ENCODE results near the gene OR5K4. TPM values are rescaled to one million over a fixed set of nuclear protein-coding genes. Genes with fewer than 3 reads are reported as not detected.

OR5K4 gene
- total and polyA plus RNA-seq, 5 donors from 2014 or later = not detected

DNA sequence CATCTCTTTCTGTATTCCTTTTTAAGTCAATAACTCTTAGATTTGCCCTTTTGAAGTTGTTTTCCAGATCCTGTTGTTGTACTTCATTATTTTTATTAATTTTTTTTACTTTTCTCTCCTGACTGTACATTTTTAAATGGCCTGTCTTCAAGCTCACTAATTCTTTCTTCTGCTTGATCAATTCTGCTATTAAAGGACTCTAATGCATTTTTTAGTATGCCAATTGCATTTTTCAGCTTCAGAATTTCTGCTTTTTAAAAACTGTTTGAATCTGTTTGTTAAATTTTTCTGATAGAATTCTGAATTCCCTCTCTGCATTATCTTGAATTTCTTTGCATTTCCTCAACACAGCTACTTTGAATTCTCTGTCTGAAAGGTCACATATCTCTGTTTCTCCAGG lies 5.6 kb downstream of the OR5K4 start:
- peaks cover 0 to 3% (median 0%) of the 10 kb centered on the region in 4 donors for H3K4me1 Mint-ChIP-seq
- H3K36me3 Mint-ChIP-seq = no peaks in the 10 kb centered on the region
- H3K4me3 ChIP-seq (ENCODE audit: low read depth, low read length) = no peak overlapping the region
- ATAC-seq (ENCODE audit: low read depth in 2 of 2) (no peak), DNase-seq (no peak)
- H3K27me3 Mint-ChIP-seq = peaks cover 33% of the 10 kb centered on the region
- peaks cover 7 to 14% of the 10 kb centered on the region in 2 experiments for H3K9me3 ChIP-seq (ENCODE audit: control insufficient read depth in 2 of 2, low read length in 2 of 2)
- H3K4me1 ChIP-seq (ENCODE audit: control insufficient read depth, insufficient read depth, low read length, poor library complexity, severe bottlenecking) = no peaks in the 10 kb centered on the region
- peaks cover 0 to 19% (median 7%) of the 10 kb centered on the region in 7 donors for H3K9me3 Mint-ChIP-seq
- no peak overlapping the region for H3K27ac Mint-ChIP-seq
- H3K27ac ChIP-seq (ENCODE audit: insufficient read depth, low read length, poor library complexity, severe bottlenecking) = no peak overlapping the region
- H3K27me3 ChIP-seq (ENCODE audit: control insufficient read depth, insufficient read depth, low read length) = no peaks in the 10 kb centered on the region
- H3K4me3 Mint-ChIP-seq = no peak overlapping the region
- H3K36me3 ChIP-seq (ENCODE audit: control insufficient read depth, insufficient read depth, low read length) = no peaks in the 10 kb centered on the region

- peaks cover 7 to 14% of the 10 kb centered on the region in 2 experiments for H3K9me3 ChIP-seq (ENCODE audit: control insufficient read depth in 2 of 2, low read length in 2 of 2)
- Mint-ChIP-seq H3K9me3 (peaks cover 0 to 19% (median 7%) of the 10 kb centered on the region in 7 donors), H3K4me1 (peaks cover 0 to 3% (median 0%) of the 10 kb centered on the region in 4 donors), H3K36me3 (no peaks in the 10 kb centered on the region), H3K27ac (no peak overlapping the region), H3K27me3 (peaks cover 33% of the 10 kb centered on the region), H3K4me3 (no peak overlapping the region)
- H3K36me3 ChIP-seq (ENCODE audit: control insufficient read depth, insufficient read depth, low read length) = no peaks in the 10 kb centered on the region
- H3K4me1 ChIP-seq (ENCODE audit: control insufficient read depth, insufficient read depth, low read length, poor library complexity, severe bottlenecking) = no peaks in the 10 kb centered on the region
- no peak overlapping the region for H3K4me3 ChIP-seq (ENCODE audit: low read depth, low read length)
- H3K27me3 ChIP-seq (ENCODE audit: control insufficient read depth, insufficient read depth, low read length) = no peaks in the 10 kb centered on the region
- DNase-seq (peak in 1 of 3 donors; percentile 61), ATAC-seq (ENCODE audit: low read depth in 2 of 2) (no peak)
- H3K27ac ChIP-seq (ENCODE audit: insufficient read depth, low read length, poor library complexity, severe bottlenecking) = no peak overlapping the region
These were observed 6.5 kb downstream of the OR5K4 start for GRCh38 chr3:98359993-98360675.

DNA sequence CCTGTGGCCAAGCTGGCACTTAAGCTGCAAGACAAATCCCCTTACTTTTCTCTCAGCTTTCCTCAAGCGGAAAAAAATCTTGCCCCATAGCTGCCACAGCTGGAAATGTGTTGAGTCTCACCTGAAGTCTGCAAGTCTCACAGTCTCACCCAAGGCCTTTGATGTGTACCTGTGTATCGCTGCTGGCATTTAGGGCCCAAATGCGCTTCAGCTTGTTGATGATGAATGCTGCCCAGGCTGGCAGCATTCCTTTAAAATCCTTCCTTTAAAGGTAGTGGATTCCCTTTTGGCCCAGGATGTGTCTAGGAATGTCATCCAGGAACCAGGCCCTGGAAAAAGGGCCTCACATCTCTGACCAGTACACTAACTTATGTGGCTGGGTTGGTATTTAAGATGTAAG lies 7.0 kb downstream of the OR5K4 start:
- H3K4me1 Mint-ChIP-seq = peaks cover 0 to 3% (median 0%) of the 10 kb centered on the region in 4 donors
- no peak overlapping the region for H3K4me3 ChIP-seq (ENCODE audit: low read depth, low read length)
- H3K27ac ChIP-seq (ENCODE audit: insufficient read depth, low read length, poor library complexity, severe bottlenecking) = no peak overlapping the region
- H3K36me3 Mint-ChIP-seq = no peaks in the 10 kb centered on the region
- ATAC-seq (ENCODE audit: low read depth in 2 of 2) (no peak), DNase-seq (no peak)
- H3K9me3 ChIP-seq (ENCODE audit: control insufficient read depth in 2 of 2, low read length in 2 of 2) = peaks cover 9 to 17% of the 10 kb centered on the region in 2 experiments
- H3K27ac Mint-ChIP-seq = no peak overlapping the region
- H3K4me1 ChIP-seq (ENCODE audit: control insufficient read depth, insufficient read depth, low read length, poor library complexity, severe bottlenecking) = no peaks in the 10 kb centered on the region
- H3K27me3 Mint-ChIP-seq = peaks cover 33% of the 10 kb centered on the region
- peaks cover 0 to 21% (median 7%) of the 10 kb centered on the region in 7 donors for H3K9me3 Mint-ChIP-seq
- no peaks in the 10 kb centered on the region for H3K36me3 ChIP-seq (ENCODE audit: control insufficient read depth, insufficient read depth, low read length)
- no peaks in the 10 kb centered on the region for H3K27me3 ChIP-seq (ENCODE audit: control insufficient read depth, insufficient read depth, low read length)
- H3K4me3 Mint-ChIP-seq = no peak overlapping the region

DNA sequence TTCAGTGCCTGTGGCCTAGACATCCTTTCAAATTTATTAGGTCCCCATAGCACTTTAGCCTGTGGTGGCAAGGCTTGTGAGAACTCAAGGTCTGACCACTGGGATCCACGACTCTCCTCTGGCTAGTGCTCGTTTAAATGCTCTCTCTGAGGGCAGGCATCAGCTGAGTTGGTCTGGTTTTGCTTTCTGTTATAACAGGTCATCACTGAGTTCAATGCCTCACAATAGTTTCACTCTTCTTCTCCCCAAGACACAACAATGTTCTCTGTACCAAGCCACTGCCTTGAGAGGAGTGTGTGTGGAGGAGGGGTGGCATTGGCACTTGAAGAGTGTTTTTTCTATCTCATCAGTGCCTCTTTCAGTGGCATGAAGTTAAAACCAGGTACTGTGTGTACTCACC lies 7.6 kb downstream of the OR5K4 start:
- H3K4me3 Mint-ChIP-seq = no peak overlapping the region
- no peaks in the 10 kb centered on the region for H3K4me1 ChIP-seq (ENCODE audit: control insufficient read depth, insufficient read depth, low read length, poor library complexity, severe bottlenecking)
- H3K36me3 Mint-ChIP-seq = no peaks in the 10 kb centered on the region
- H3K36me3 ChIP-seq (ENCODE audit: control insufficient read depth, insufficient read depth, low read length) = no peaks in the 10 kb centered on the region
- no peak overlapping the region for H3K4me3 ChIP-seq (ENCODE audit: low read depth, low read length)
- peaks cover 12 to 19% of the 10 kb centered on the region in 2 experiments for H3K9me3 ChIP-seq (ENCODE audit: control insufficient read depth in 2 of 2, low read length in 2 of 2)
- H3K9me3 Mint-ChIP-seq = peaks cover 0 to 23% (median 8%) of the 10 kb centered on the region in 7 donors
- H3K4me1 Mint-ChIP-seq = peaks cover 0 to 3% (median 0%) of the 10 kb centered on the region in 4 donors
- ATAC-seq (ENCODE audit: low read depth in 2 of 2) (no peak), DNase-seq (peak in 1 of 3 donors; percentile 25)
- H3K27ac Mint-ChIP-seq = no peak overlapping the region
- H3K27me3 ChIP-seq (ENCODE audit: control insufficient read depth, insufficient read depth, low read length) = no peaks in the 10 kb centered on the region
- peaks cover 33% of the 10 kb centered on the region for H3K27me3 Mint-ChIP-seq
- no peak overlapping the region for H3K27ac ChIP-seq (ENCODE audit: insufficient read depth, low read length, poor library complexity, severe bottlenecking)

GRCh38 chr3:98367464-98368246 lies 14.0 kb downstream of the OR5K4 start:
- Histone ChIP-seq H3K4me1 (ENCODE audit: control insufficient read depth, insufficient read depth, low read length, poor library complexity, severe bottlenecking) (no peaks in the 10 kb centered on the region), H3K4me3 (ENCODE audit: low read depth, low read length) (no peak overlapping the region), H3K27ac (ENCODE audit: insufficient read depth, low read length, poor library complexity, severe bottlenecking) (no peak overlapping the region), H3K9me3 (ENCODE audit: control insufficient read depth in 2 of 2, low read length in 2 of 2) (peaks cover 5% of the 10 kb centered on the region in 2 experiments), H3K36me3 (ENCODE audit: control insufficient read depth, insufficient read depth, low read length) (no peaks in the 10 kb centered on the region), H3K27me3 (ENCODE audit: control insufficient read depth, insufficient read depth, low read length) (no peaks in the 10 kb centered on the region)
- Mint-ChIP-seq H3K4me3 (no peak overlapping the region), H3K9me3 (peaks cover 0 to 9% (median 2%) of the 10 kb centered on the region in 7 donors), H3K27ac (no peak overlapping the region), H3K4me1 (peaks cover 0 to 6% (median 2%) of the 10 kb centered on the region in 4 donors), H3K27me3 (peaks cover 18% of the 10 kb centered on the region), H3K36me3 (no peaks in the 10 kb centered on the region)
- ATAC-seq (ENCODE audit: low read depth in 2 of 2) (no peak), DNase-seq (no peak)

GRCh38 chr3:98371186-98371585 lies 17.5 kb downstream of the OR5K4 start:
- Mint-ChIP-seq H3K9me3 (peaks cover 0 to 4% (median under 1%) of the 10 kb centered on the region in 7 donors), H3K4me1 (peaks cover 0 to 6% (median 0%) of the 10 kb centered on the region in 4 donors), H3K27ac (no peak overlapping the region), H3K27me3 (peaks cover 23% of the 10 kb centered on the region), H3K4me3 (no peak overlapping the region), H3K36me3 (no peaks in the 10 kb centered on the region)
- Histone ChIP-seq H3K27ac (ENCODE audit: insufficient read depth, low read length, poor library complexity, severe bottlenecking) (no peak overlapping the region), H3K4me3 (ENCODE audit: low read depth, low read length) (no peak overlapping the region), H3K36me3 (ENCODE audit: control insufficient read depth, insufficient read depth, low read length) (no peaks in the 10 kb centered on the region), H3K4me1 (ENCODE audit: control insufficient read depth, insufficient read depth, low read length, poor library complexity, severe bottlenecking) (no peaks in the 10 kb centered on the region), H3K9me3 (ENCODE audit: control insufficient read depth in 2 of 2, low read length in 2 of 2) (no peaks in the 10 kb centered on the region), H3K27me3 (ENCODE audit: control insufficient read depth, insufficient read depth, low read length) (peaks cover 3% of the 10 kb centered on the region)
- DNase-seq = no peak
- ATAC-seq (ENCODE audit: low read depth in 2 of 2) = no peak

DNA sequence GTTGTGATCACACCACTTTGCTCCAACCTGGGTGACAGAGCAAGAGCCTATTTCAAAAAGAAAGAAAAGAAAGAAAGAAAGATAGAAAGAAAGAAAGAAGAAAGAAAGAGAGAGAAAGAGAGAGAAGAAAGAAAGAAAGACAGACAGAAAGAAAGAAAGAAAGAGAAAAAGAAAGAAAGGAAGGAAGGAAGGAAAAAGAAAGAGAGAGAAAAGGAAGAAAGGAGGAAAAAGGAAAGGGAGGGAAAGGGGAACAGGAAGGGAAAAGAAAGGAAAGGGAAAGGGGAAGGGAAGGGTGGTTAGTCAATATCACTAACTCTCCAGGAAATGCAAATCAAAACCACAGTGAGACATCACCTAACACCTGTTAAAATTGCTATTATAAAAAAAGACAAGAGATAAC lies 18.2 kb downstream of the OR5K4 start:
- H3K4me3 Mint-ChIP-seq = no peak overlapping the region
- Histone ChIP-seq H3K4me3 (ENCODE audit: low read depth, low read length) (no peak overlapping the region), H3K27me3 (ENCODE audit: control insufficient read depth, insufficient read depth, low read length) (peaks cover 3% of the 10 kb centered on the region), H3K9me3 (ENCODE audit: control insufficient read depth in 2 of 2, low read length in 2 of 2) (no peaks in the 10 kb centered on the region), H3K27ac (ENCODE audit: insufficient read depth, low read length, poor library complexity, severe bottlenecking) (no peak overlapping the region), H3K36me3 (ENCODE audit: control insufficient read depth, insufficient read depth, low read length) (no peaks in the 10 kb centered on the region), H3K4me1 (ENCODE audit: control insufficient read depth, insufficient read depth, low read length, poor library complexity, severe bottlenecking) (no peaks in the 10 kb centered on the region)
- H3K27me3 Mint-ChIP-seq = peaks cover 28% of the 10 kb centered on the region
- peaks cover 0 to 4% (median 0%) of the 10 kb centered on the region in 7 donors for H3K9me3 Mint-ChIP-seq
- no peak for ATAC-seq (ENCODE audit: low read depth in 2 of 2)
- no peak for DNase-seq
- peaks cover 0 to 6% (median 0%) of the 10 kb centered on the region in 4 donors for H3K4me1 Mint-ChIP-seq
- H3K36me3 Mint-ChIP-seq = no peaks in the 10 kb centered on the region
- no peak overlapping the region for H3K27ac Mint-ChIP-seq
